Keratinocyte (primary cell): Measurements from ENCODE around the gene POLR1H.

Experiments
- CTCF ChIP-seq, 3 experiments: IDR thresholded peaks in 1 of 3; conservative IDR thresholded peaks in 1 of 3; optimal IDR thresholded peaks in 1 of 3; 2 replicates in 2 of 3; 3 replicates in 1 of 3; pipeline versions ENCODE3 to v1.5.1; 2011; ENCODE audit warnings: low read length in 3 of 3, mild to moderate bottlenecking in 3 of 3, moderate library complexity in 2 of 3, control low read depth in 1 of 3, inconsistent platforms in 1 of 3; ENCODE audit not compliant: insufficient read depth in 2 of 3; ENCODE audit errors: extremely low read depth in 1 of 3
- EZH2 ChIP-seq: IDR thresholded peaks from one replicate; pipeline ENCODE4 v1.6.1; 2012; ENCODE audit warnings: inconsistent platforms, mild to moderate bottlenecking, low read length, moderate library complexity

DNA sequence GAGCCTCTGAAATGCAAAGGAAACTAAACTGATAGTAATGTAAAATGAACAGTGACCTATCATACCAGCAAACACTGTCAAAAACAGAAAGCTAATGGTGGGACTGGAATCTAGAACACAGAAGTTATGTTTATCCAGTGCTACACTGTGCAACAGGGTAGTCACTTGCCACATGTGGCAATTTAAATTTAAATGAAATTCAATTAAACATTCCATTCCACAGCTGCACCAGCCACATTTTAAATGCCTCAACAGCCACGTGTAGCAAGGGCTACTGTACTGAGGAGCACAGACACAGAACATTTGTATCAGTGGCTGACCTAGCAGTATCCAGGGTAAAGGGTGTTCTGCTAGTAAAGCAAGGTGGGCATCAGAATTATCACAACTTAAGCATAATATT, 5.6 kb upstream of the POLR1H start:
- TF ChIP-seq CTCF (optimal IDR thresholded peaks at IDR 0.05 in 1 of 3, IDR thresholded peaks at IDR 0.05 in 1 of 3, conservative IDR thresholded peaks at IDR 0.05 in 1 of 3; ENCODE audit: extremely low read depth in 1 of 3, insufficient read depth in 2 of 3, low read length in 3 of 3) (no peak), EZH2 (no peak)
